MCF 10A (cell line): ENCODE results near the gene ATP8B4. TPM values are rescaled to one million over a fixed set of nuclear protein-coding genes. Genes with fewer than 3 reads are reported as not detected.

Experiments used
- BruUV-seq: library from RNA; stranded (reverse); fragments of 400-500 nt; replicated peaks from 2 replicates; lab custom pipeline; 2021; lab: Mats Ljungman, UMichigan
- CTCF ChIA-PET: fragments of 300-600 bp; sonication (Branson Sonifier 250); formaldehyde crosslinking; extraction: SDS; loops from one replicate; lab custom pipeline; 2021; ENCODE audit warnings: antibody characterized with exemption, inconsistent platforms; lab: Yijun Ruan, JAX
- POLR2A ChIA-PET: fragments of 300-600, 350-650 bp; sonication (Branson Sonifier 250); formaldehyde crosslinking; extraction: SDS; loops from one replicate; lab custom pipeline; 2020; ENCODE audit warnings: antibody characterized with exemption, inconsistent platforms; lab: Yijun Ruan, JAX
- DNase-seq: peaks from one replicate; pipeline ENCODE4 v3.0.0-alpha.2; 2018; ENCODE audit not compliant: unreplicated experiment
- H3K27ac Mint-ChIP-seq: one replicate; pipeline ENCODE4 v1.8.0; 2022; ENCODE audit warnings: mild to moderate bottlenecking, low read depth, mixed read lengths; ENCODE audit not compliant: unreplicated experiment
- H3K27me3 Mint-ChIP-seq: one replicate; pipeline ENCODE4 v1.8.0; 2022; ENCODE audit warnings: mixed read lengths; ENCODE audit not compliant: insufficient read depth, unreplicated experiment
- H3K36me3 Mint-ChIP-seq: one replicate; pipeline ENCODE4 v1.8.0; 2022; ENCODE audit warnings: mild to moderate bottlenecking, moderate library complexity, mixed read lengths; ENCODE audit not compliant: insufficient read depth, unreplicated experiment
- H3K4me1 Mint-ChIP-seq: one replicate; pipeline ENCODE4 v1.8.0; 2022; ENCODE audit warnings: mixed read lengths; ENCODE audit not compliant: insufficient read depth, unreplicated experiment
- H3K4me3 Mint-ChIP-seq: one replicate; pipeline ENCODE4 v1.8.0; 2022; ENCODE audit warnings: mild to moderate bottlenecking, moderate library complexity, mixed read lengths; ENCODE audit not compliant: unreplicated experiment
- H3K9me3 Mint-ChIP-seq: one replicate; pipeline ENCODE4 v1.8.0; 2022; ENCODE audit warnings: mixed read lengths; ENCODE audit not compliant: unreplicated experiment
- CTCF ChIP-seq: fragments of 200-600 bp; IDR thresholded peaks from one replicate; pipeline ENCODE4 v1.8.0; 2022; ENCODE audit warnings: antibody characterized with exemption, mild to moderate bottlenecking; ENCODE audit not compliant: unreplicated experiment
- intact Hi-C: fragments of 100-400 bp; cut with micrococcal nuclease; formaldehyde crosslinking; loops from 2 replicates; pipeline ENCODE4 v1.14.1; 2022
- total RNA-seq: library from RNA; stranded (reverse); gene quantifications from 2 replicates; pipeline ENCODE4 v1.2.3, GENCODE V29; 2022

The ATP8B4 gene
- total RNA-seq, 1 experiment from 2014 or later: not detected

- no TSS peak for BruUV-seq
- intact Hi-C loops: no loop called here
- H3K4me1 Mint-ChIP-seq: peaks cover 8% of the 10 kb centered on the region
- no peak overlapping the region for H3K4me3 Mint-ChIP-seq
- no peaks in the 10 kb centered on the region for H3K27me3 Mint-ChIP-seq
- peak; percentile 33 for DNase-seq
- CTCF ChIA-PET: interaction anchor here (0.6 to 1.2 kb wide), 3 partner anchors 25 to 1223 kb away, joined by 3 to 4 read pairs (median 3); no protein-coding TSS in a partner anchor
- H3K27ac Mint-ChIP-seq: no peak overlapping the region
- H3K9me3 Mint-ChIP-seq: no peaks in the 10 kb centered on the region
- no peak for TF ChIP-seq CTCF
- POLR2A ChIA-PET: interaction anchor here (0.9 to 1.7 kb wide), 3 partner anchors 10 to 24 kb away, joined by 3 to 4 read pairs (median 3); no protein-coding TSS in a partner anchor
- H3K36me3 Mint-ChIP-seq: peaks cover 6% of the 10 kb centered on the region
Observed at GRCh38 chr15:50028326-50028725, 90.7 kb downstream of the ATP8B4 start.

GRCh38 chr15:50024281-50024680, 94.8 kb downstream of the ATP8B4 start:
- no TSS peak for BruUV-seq

GRCh38 chr15:50018491-50018890, 100.5 kb downstream of the ATP8B4 start:
- no peak overlapping the region for H3K27ac Mint-ChIP-seq
- no peaks in the 10 kb centered on the region for H3K9me3 Mint-ChIP-seq
- H3K36me3 Mint-ChIP-seq: no peaks in the 10 kb centered on the region
- ChIA-PET POLR2A (interaction anchor here (0.5 to 1.9 kb wide), 3 partner anchors 10 to 290 kb away, joined by 3 to 6 read pairs (median 4); no protein-coding TSS in a partner anchor), CTCF (interaction anchor here (1.1 to 1.3 kb wide), 2 partner anchors 11 to 14 kb away, joined by 3 read pairs; no protein-coding TSS in a partner anchor)
- no peak for TF ChIP-seq CTCF
- no peak for DNase-seq
- no TSS peak for BruUV-seq
- no peaks in the 10 kb centered on the region for H3K27me3 Mint-ChIP-seq
- no peak overlapping the region for H3K4me3 Mint-ChIP-seq
- intact Hi-C loops: no loop called here
- no peaks in the 10 kb centered on the region for H3K4me1 Mint-ChIP-seq

More at GRCh38 chr15:50024281-50024680, 94.8 kb downstream of the ATP8B4 start:
- Mint-ChIP-seq H3K36me3 (peaks cover 6% of the 10 kb centered on the region), H3K27ac (no peak overlapping the region), H3K4me3 (no peak overlapping the region), H3K4me1 (peaks cover 8% of the 10 kb centered on the region), H3K27me3 (no peaks in the 10 kb centered on the region), H3K9me3 (no peaks in the 10 kb centered on the region)
- ChIA-PET POLR2A (interaction anchor here (0.6 to 1.1 kb wide), 2 partner anchors 13 to 1626 kb away, joined by 3 to 6 read pairs; no protein-coding TSS in a partner anchor), CTCF (interaction anchor here (0.5 to 0.6 kb wide), 2 partner anchors 639 to 1268 kb away, joined by 3 read pairs; no protein-coding TSS in a partner anchor)
- no peak for DNase-seq
- intact Hi-C loops: no loop called here
- no peak for TF ChIP-seq CTCF

- Mint-ChIP-seq H3K27ac (no peak overlapping the region), H3K4me1 (no peaks in the 10 kb centered on the region)
- BruUV-seq: no TSS peak
Observed at GRCh38 chr15:50017522-50017921, 101.5 kb downstream of the ATP8B4 start.

More at GRCh38 chr15:50017522-50017921, 101.5 kb downstream of the ATP8B4 start:
- ChIA-PET POLR2A (interaction anchor here (1.9 kb wide), 1 partner anchor 9 kb away, joined by 6 read pairs; no protein-coding TSS in a partner anchor), CTCF (interaction anchor here (1.1 to 1.6 kb wide), 3 partner anchors 10 to 14 kb away, joined by 3 to 7 read pairs (median 3); no protein-coding TSS in a partner anchor)
- TF ChIP-seq CTCF: no peak
- Mint-ChIP-seq H3K9me3 (no peaks in the 10 kb centered on the region), H3K27me3 (no peaks in the 10 kb centered on the region), H3K36me3 (no peaks in the 10 kb centered on the region), H3K4me3 (no peak overlapping the region)
- DNase-seq: no peak
- intact Hi-C loops: no loop called here
